ENCODE data around the gene CACNB4. TPM values are rescaled to one million over a fixed set of nuclear protein-coding genes. Genes with fewer than 3 reads are reported as not detected.

CACNB4 gene
- total RNA-seq, 1 experiment from 2014 or later: 1.00 TPM

DNA sequence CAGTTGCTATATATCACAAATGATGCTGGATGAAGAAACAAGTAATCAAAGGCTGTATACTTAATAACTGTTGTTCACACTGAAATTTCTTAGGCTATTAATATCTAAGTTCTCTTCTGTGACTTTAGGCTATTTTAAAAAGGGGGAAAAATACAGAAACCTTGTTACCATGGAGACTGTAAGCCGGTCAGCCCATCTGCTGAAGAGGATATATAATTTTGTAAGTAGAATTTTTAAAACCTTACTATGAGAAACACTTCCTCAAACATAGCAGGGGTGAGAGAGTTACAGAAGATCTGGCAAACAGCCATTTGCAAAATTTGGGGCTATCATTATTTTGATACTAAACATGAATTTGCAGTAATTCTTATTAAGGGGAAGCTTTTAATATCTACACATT lies 27.8 kb downstream of the CACNB4 start:
- Histone ChIP-seq H3K36me3 (ENCODE audit: control insufficient read depth, insufficient read depth, low read length) (no peaks in the 10 kb centered on the region), H3K27me3 (replicated peaks; ENCODE audit: control insufficient read depth, insufficient read depth, low read length) (no peaks in the 10 kb centered on the region), H3K4me1 (no peaks in the 10 kb centered on the region), H3K9me3 (no peaks in the 10 kb centered on the region), H3K4me3 (ENCODE audit: low read depth, low read length) (no peak overlapping the region)
- Mint-ChIP-seq H3K27me3 (ENCODE audit: insufficient read depth, unreplicated experiment) (no peaks in the 10 kb centered on the region), H3K9me3 (ENCODE audit: unreplicated experiment) (no peaks in the 10 kb centered on the region), H3K36me3 (ENCODE audit: insufficient read depth, unreplicated experiment) (no peaks in the 10 kb centered on the region), H3K4me3 (ENCODE audit: unreplicated experiment) (no peak overlapping the region), H3K27ac (ENCODE audit: unreplicated experiment) (no peak overlapping the region), H3K4me1 (ENCODE audit: low read depth, unreplicated experiment) (no peaks in the 10 kb centered on the region)
- DNase-seq: no peak
- intact Hi-C loops (cut with micrococcal nuclease; ENCODE audit: unreplicated experiment): no loop called here
- TF ChIP-seq, protein P1, sequence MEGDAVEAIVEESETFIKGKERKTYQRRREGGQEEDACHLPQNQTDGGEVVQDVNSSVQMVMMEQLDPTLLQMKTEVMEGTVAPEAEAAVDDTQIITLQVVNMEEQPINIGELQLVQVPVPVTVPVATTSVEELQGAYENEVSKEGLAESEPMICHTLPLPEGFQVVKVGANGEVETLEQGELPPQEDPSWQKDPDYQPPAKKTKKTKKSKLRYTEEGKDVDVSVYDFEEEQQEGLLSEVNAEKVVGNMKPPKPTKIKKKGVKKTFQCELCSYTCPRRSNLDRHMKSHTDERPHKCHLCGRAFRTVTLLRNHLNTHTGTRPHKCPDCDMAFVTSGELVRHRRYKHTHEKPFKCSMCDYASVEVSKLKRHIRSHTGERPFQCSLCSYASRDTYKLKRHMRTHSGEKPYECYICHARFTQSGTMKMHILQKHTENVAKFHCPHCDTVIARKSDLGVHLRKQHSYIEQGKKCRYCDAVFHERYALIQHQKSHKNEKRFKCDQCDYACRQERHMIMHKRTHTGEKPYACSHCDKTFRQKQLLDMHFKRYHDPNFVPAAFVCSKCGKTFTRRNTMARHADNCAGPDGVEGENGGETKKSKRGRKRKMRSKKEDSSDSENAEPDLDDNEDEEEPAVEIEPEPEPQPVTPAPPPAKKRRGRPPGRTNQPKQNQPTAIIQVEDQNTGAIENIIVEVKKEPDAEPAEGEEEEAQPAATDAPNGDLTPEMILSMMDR (IDR thresholded peaks at IDR 0.05; ENCODE audit: insufficient read depth in 1 of 2, low read depth in 1 of 2, low read length in 1 of 2, severe bottlenecking in 1 of 2, unreplicated experiment in 1 of 2): no peak
- BruUV-seq (replicated peaks): no TSS peak
- ChIA-PET POLR2A (no interaction called here), CTCF (no interaction called here)

DNA sequence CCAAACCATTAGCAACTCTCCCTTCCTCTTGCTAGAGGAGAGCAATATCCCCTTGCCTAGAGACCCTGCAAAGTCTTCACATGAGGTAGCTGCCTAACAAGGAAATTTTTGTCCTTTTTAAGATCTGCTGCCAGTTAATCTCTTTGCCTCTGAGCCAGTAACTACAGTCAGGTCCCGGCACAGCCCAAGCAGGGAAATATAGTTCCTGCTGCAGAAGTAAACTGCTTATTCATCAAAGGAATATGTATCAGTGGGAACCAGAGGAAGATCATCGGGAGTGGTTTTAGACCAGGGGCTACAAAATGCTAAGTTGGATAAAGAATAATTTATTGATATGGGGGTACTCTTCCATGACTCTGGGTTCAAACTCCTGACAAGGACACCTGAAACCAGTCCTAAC lies 30.6 kb downstream of the CACNB4 start:
- Histone ChIP-seq H3K4me1 (no peaks in the 10 kb centered on the region), H3K27me3 (replicated peaks; ENCODE audit: control insufficient read depth, insufficient read depth, low read length) (no peaks in the 10 kb centered on the region), H3K4me3 (ENCODE audit: low read depth, low read length) (no peak overlapping the region), H3K9me3 (no peaks in the 10 kb centered on the region), H3K36me3 (ENCODE audit: control insufficient read depth, insufficient read depth, low read length) (no peaks in the 10 kb centered on the region)
- DNase-seq: no peak
- H3K9me3 Mint-ChIP-seq (ENCODE audit: unreplicated experiment): no peaks in the 10 kb centered on the region
- intact Hi-C loops (cut with micrococcal nuclease; ENCODE audit: unreplicated experiment): no loop called here
- no peak overlapping the region for H3K27ac Mint-ChIP-seq (ENCODE audit: unreplicated experiment)
- H3K27me3 Mint-ChIP-seq (ENCODE audit: insufficient read depth, unreplicated experiment): peaks cover 4% of the 10 kb centered on the region
- no peak overlapping the region for H3K4me3 Mint-ChIP-seq (ENCODE audit: unreplicated experiment)
- TF ChIP-seq, protein P1 (IDR thresholded peaks at IDR 0.05; ENCODE audit: insufficient read depth in 1 of 2, low read depth in 1 of 2, low read length in 1 of 2, severe bottlenecking in 1 of 2, unreplicated experiment in 1 of 2): no peak
- POLR2A ChIA-PET: no interaction called here
- BruUV-seq (replicated peaks): no TSS peak
- CTCF ChIA-PET: no interaction called here
- no peaks in the 10 kb centered on the region for H3K4me1 Mint-ChIP-seq (ENCODE audit: low read depth, unreplicated experiment)
- H3K36me3 Mint-ChIP-seq (ENCODE audit: insufficient read depth, unreplicated experiment): no peaks in the 10 kb centered on the region

DNA sequence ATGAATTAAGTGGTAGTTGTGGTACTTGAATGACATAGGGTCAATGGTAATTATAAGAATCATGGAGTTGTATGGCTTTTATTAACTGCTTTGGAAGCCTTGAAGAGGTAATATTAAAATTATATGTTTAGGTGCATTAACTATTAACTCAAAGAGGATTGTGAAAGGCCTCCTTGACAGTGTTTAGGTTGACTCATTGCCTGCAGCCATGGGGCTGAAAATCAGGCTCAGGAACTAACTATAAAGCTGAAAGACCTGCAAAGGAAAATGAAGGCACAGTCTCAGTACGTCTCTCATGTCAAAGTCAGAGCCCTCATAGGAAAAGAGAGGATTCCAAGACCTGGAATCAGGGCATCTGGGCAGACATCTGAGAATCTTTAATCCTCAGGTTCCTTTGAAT lies 31.0 kb downstream of the CACNB4 start:
- ChIA-PET CTCF (no interaction called here), POLR2A (no interaction called here)
- TF ChIP-seq, protein P1 (IDR thresholded peaks at IDR 0.05; ENCODE audit: insufficient read depth in 1 of 2, low read depth in 1 of 2, low read length in 1 of 2, severe bottlenecking in 1 of 2, unreplicated experiment in 1 of 2): no peak
- H3K4me1 ChIP-seq: no peaks in the 10 kb centered on the region
- Mint-ChIP-seq H3K4me1 (ENCODE audit: low read depth, unreplicated experiment) (no peaks in the 10 kb centered on the region), H3K4me3 (ENCODE audit: unreplicated experiment) (no peak overlapping the region), H3K9me3 (ENCODE audit: unreplicated experiment) (no peaks in the 10 kb centered on the region), H3K27ac (ENCODE audit: unreplicated experiment) (no peak overlapping the region), H3K36me3 (ENCODE audit: insufficient read depth, unreplicated experiment) (no peaks in the 10 kb centered on the region), H3K27me3 (ENCODE audit: insufficient read depth, unreplicated experiment) (peaks cover 4% of the 10 kb centered on the region)
- intact Hi-C loops (cut with micrococcal nuclease; ENCODE audit: unreplicated experiment): no loop called here
- BruUV-seq (replicated peaks): no TSS peak
- H3K36me3 ChIP-seq (ENCODE audit: control insufficient read depth, insufficient read depth, low read length): no peaks in the 10 kb centered on the region
- H3K27me3 ChIP-seq (replicated peaks; ENCODE audit: control insufficient read depth, insufficient read depth, low read length): no peaks in the 10 kb centered on the region
- H3K4me3 ChIP-seq (ENCODE audit: low read depth, low read length): no peak overlapping the region
- DNase-seq: no peak
- H3K9me3 ChIP-seq: no peaks in the 10 kb centered on the region

All from Caco-2 (cell line).